GM19240 (cell line): Measurements from ENCODE around the gene C17orf113.
"Not testable (repeated sequence)": the region's sequence is repeated elsewhere in the genome, so short reads cannot be mapped to it uniquely, and the experiment has no call there.

Experiments
- DNase-seq: peaks from one replicate; pipeline ENCODE4 v3.0.0; 2011; ENCODE audit warnings: low spot score; ENCODE audit not compliant: insufficient read length

Gene C17orf113

GRCh38 chr17:42042598-42043319, 7.6 kb downstream of the C17orf113 start:
- DNase-seq = no peak

- no peak for DNase-seq
Measured at GRCh38 chr17:42041619-42042018, 8.8 kb downstream of the C17orf113 start.

GRCh38 chr17:42040818-42041217, 9.6 kb downstream of the C17orf113 start:
- no peak for DNase-seq

- no peak for DNase-seq
Measured at GRCh38 chr17:42039794-42040763, 10.3 kb downstream of the C17orf113 start.

GRCh38 chr17:42038221-42038973, 12.0 kb downstream of the C17orf113 start:
- DNase-seq = no peak

- no peak for DNase-seq
Measured at GRCh38 chr17:42034059-42034458, 16.3 kb downstream of the C17orf113 start.

GRCh38 chr17:42031584-42031983, 18.8 kb downstream of the C17orf113 start:
- DNase-seq = no peak

- no peak for DNase-seq
Measured at GRCh38 chr17:42028791-42029127, 21.6 kb downstream of the C17orf113 start.

- DNase-seq = no peak
Measured at GRCh38 chr17:42027961-42028790, 22.2 kb downstream of the C17orf113 start.

GRCh38 chr17:42027590-42027889, 22.9 kb downstream of the C17orf113 start:
- DNase-seq = no peak

- DNase-seq = no peak
Measured at GRCh38 chr17:42026857-42027589, 23.4 kb downstream of the C17orf113 start.

- no peak for DNase-seq
Measured at GRCh38 chr17:42025936-42026335, 24.5 kb downstream of the C17orf113 start.

- no peak for DNase-seq
Measured at GRCh38 chr17:42025191-42025579, 25.2 kb downstream of the C17orf113 start.

GRCh38 chr17:42023524-42024349, 26.7 kb downstream of the C17orf113 start:
- no peak for DNase-seq

GRCh38 chr17:42020845-42021244, 29.6 kb downstream of the C17orf113 start:
- DNase-seq = not testable (repeated sequence)

- peak; percentile 84 for DNase-seq
Measured at GRCh38 chr17:42019509-42020404, 30.6 kb downstream of the C17orf113 start, which contains the start of gene NKIRAS2. TSS of gene NKIRAS2 (plus strand) at chr17:42020090. CDS start at chr17:42021578, 1,488 bp downstream.

GRCh38 chr17:42018988-42019387, 31.4 kb downstream of the C17orf113 start:
- DNase-seq = no peak

GRCh38 chr17:42018339-42018738, 32.1 kb downstream of the C17orf113 start:
- no peak for DNase-seq
